ENCODE measurements around the gene HDAC4. TPM values are rescaled to one million over a fixed set of nuclear protein-coding genes. Genes with fewer than 3 reads are reported as not detected.
A peak's percentile ranks its signal among the peaks of the same experiment; 100 is the strongest.

Gene HDAC4
- total RNA-seq, 1 donor from 2014 or later: 30.7 TPM

DNA sequence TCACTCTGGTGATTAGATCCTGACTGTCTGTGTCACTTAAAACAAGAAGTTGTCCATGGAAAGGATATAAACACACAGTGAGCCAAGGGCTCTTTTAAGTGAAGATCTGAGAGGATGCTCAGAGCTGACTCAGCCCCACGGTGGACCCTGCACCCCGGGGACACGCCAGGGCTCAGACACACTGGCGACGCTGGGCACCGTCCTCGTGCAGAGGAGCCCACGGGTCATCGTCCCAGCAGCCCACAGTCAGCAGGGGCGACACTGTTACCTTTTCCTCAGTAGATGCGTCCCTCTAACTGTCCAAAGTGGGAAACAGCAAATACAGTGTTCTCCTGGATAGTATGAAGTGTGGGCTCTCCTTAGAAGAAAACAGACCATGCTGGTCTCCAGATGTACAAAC is 225.6 kb downstream of the HDAC4 start:
- no peak for DNase-seq (ENCODE audit: missing footprints)
- ATAC-seq: no peak
- intact Hi-C loops (cut with DNase I): no loop called here

DNA sequence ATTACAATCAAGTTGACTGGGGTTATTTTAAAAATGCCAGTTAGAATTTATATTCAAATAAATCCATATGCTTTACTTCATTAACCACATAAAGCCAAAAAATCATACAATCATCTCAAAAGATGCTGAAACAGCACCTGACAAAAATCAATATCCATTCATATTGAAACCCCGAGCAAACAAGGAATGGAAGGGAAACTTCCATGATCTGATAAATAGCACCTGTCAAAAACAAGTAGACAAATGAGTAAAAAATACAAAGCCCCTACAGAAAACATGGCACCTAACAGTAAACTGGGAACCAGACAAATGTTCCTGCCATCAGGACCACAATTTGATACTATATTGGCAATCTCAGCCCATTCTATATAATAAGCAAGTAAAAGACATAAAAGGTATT is 227.5 kb downstream of the HDAC4 start:
- no peak for DNase-seq (ENCODE audit: missing footprints)
- intact Hi-C loops (cut with DNase I): no loop called here
- ATAC-seq: no peak

DNA sequence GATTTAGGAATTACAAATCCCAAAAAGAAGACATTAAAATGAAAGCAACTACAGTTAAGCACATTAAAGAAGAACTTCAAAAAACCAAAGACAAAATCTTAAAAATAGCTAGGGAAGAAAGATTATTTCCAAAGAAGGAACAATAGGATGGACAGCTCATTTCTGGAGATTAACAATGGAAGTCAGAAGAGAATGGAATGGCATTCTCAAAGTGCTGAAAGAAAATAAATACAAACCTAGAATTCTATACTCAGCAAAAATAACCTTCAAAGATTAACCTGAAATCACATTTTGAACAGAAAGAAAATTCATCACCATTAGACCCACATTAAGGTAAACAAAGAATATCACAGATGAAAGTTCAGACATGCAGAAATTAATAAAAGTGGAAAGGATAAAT is 229.2 kb downstream of the HDAC4 start:
- DNase-seq (ENCODE audit: missing footprints) (no peak), ATAC-seq (no peak)
- intact Hi-C loops (cut with DNase I): no loop called here

DNA sequence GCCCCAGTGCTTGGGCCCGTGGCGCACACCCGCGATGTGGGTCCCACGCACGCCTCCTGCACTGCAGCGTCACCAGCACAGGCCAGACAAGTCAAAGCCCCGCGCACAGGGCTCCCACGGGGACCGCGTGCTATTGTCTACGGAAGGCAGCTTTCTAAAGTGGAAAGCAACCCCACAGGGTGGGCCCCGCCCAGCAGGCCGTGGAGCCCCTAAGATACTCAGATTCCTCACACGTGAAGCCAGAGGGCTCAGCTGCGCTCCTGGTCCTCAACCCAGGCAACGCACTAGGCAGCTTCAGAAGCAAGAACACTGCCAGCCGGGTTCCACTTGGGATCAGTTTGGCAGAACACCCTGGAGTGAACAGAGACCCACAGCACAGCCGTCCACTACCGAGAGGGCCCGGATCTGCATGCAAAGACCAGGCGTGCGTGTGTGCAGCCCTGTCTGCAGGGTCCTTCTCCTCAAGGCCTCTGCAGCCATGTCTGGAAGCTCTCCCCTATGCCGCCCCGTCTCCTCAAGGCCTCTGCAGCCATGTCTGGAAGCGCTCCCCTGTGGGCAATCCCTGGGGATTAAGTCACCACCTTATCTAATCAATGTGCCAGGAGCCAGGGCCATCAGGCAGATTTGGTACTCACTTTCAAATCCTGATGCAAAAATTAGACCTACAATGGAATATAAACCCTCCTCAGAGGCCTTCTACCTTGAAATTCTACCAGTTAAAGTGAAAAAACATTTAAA is 231.3 kb downstream of the HDAC4 start:
- intact Hi-C loops (cut with DNase I): no loop called here
- no peak for DNase-seq (ENCODE audit: missing footprints)
- peak; percentile 31 for ATAC-seq

DNA sequence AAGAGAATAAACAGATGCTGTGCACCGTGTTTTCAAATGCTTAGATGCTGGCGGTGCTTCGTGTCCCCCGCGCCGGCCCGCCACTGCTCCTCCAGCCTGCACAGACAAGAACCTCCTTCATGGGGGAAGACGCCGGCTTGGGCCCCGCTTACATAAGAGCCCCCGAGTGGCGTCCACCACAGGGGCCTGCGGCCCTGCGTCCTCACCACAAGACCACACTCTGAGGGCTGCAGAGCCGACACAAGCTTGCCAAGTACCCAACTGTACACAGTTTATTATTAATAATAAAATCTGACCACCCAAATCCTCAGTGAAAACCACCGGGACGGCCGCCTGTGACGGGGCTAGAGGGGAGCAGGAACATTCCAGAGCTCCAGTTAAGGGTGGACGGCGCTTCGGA is 232.2 kb downstream of the HDAC4 start:
- DNase-seq (ENCODE audit: missing footprints): no peak
- no peak for ATAC-seq
- intact Hi-C loops (cut with DNase I): no loop called here

DNA sequence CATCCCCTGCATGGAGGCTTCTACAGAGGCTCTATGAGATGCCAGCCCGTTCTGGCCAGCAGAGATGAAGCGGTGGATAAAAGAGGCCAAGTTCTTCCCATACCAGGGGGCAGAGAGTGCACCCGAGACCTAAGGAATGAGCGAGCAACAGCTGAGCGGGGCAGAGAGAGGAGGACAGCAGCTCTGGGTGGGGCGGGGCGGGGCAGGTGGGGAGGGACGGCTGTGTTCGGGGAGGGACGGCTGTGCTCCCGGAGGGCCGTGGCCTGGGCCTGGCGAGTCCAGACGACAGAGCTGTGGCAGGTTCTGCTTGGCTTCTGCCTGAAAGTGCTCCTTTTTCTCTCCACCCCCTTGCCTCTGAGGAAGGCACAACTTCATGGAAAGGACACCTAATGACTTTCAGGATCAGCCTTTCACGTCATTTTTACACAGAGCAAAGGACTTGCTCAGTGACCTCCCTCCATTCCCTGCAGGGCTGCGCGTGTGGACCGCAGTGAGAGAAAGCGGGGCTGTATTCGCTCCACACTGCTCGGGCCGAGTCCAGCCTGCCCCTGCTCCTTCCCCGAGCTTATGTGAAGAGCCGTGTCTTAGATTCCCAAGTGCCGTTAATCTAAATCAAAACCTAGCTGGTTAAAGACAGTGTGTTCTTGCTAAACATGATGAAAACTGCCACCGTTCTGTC is 232.9 kb downstream of the HDAC4 start:
- DNase-seq (ENCODE audit: missing footprints): no peak
- ATAC-seq: no peak
- intact Hi-C loops (cut with DNase I): no loop called here

DNA sequence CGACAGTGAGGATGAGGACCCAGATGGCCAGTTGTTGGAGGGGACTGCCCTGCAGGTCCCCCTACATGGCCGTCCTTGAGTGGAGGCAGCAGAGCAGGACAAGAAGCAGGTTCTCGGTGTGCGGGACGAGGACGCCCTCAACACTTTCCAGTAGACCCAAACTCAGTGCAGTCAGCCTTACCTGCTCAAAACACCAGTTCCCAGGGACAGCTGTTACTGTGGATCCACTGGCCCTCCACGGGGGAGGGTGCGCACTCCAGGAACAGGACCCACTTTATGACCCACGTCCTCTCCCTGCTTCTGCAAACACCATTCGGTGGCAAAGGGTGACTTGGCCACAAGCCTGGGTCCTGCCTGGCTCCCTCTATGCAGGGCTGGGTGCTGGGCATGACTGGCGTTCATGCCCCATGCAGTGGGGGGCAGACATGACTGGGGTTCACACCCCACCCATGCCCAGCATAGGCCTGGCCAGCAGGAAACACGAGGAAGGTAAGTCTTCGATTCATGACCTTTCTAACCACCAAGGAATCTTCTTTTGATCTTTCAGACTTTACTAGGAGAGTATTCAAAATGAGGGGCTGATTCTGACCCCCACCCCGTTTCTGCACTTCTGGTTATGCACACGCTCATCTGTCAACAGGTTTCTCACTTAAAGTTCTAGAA is 233.7 kb downstream of the HDAC4 start:
- DNase-seq (ENCODE audit: missing footprints) (no peak), ATAC-seq (no peak)
- intact Hi-C loops (cut with DNase I): no loop called here

DNA sequence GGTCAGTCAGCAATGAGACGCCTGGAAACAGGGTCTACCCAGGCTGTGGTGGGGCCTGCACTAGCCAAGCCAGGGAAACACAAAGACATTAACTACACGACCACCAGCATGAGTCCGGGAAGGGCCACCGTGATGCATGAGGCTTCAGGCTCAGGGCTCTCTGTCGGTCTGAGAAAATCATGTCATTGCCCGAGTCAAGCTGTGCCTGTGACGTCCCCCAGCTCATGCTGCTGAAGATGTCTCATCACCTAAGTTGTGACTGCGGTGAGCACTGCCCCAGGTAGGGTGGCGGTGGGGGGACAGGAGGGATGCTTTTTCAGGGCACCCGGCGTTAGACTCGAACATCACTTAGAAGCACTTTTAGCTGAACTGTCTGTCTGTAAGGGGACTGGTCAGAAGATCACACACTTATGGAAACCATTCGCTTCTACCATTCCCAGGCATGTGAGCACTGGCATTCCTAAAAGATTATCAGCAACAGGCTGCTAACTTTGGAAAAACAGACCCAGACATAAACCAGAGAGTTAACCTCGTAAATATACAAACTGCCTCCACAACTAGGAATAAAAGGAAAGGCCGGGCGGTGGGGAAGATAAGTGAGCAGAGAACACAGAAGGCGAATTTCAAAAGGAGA is 234.5 kb downstream of the HDAC4 start:
- intact Hi-C loops (cut with DNase I): no loop called here
- no peak for ATAC-seq

DNA sequence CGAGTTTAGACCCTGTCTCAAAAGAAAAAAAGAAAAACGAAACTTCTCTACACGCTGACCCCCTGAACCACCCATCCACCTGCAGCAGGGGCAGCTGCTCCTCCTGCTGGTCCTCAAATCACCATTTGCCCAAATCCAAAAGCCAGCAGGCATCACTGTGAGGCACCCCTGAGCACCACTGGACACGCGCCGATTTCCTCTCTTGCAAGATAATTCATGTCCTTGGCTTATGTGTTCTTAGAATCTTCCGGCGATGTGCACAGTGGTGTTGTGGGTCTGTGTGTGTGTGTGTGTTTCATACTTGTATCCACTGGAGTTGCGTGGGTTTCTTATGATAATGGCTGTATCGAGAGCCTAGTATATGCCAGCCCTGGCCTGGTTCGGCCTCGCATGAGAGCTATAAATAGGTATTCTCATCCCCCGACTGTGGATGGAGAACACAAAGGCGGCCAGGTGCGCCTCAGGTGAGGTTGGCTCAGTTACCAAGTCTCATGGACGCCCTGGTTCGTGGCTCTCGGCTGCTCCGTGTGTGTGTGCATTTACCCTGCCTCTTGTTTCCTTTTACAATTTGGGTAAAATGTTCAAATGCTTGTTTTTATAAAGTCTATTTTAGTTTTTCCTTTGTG is 235.5 kb downstream of the HDAC4 start:
- DNase-seq (ENCODE audit: missing footprints): no peak
- intact Hi-C loops (cut with DNase I): no loop called here
- no peak for ATAC-seq

More for the DNA sequence above, 234.5 kb downstream of the HDAC4 start:
- DNase-seq (ENCODE audit: missing footprints): no peak

DNA sequence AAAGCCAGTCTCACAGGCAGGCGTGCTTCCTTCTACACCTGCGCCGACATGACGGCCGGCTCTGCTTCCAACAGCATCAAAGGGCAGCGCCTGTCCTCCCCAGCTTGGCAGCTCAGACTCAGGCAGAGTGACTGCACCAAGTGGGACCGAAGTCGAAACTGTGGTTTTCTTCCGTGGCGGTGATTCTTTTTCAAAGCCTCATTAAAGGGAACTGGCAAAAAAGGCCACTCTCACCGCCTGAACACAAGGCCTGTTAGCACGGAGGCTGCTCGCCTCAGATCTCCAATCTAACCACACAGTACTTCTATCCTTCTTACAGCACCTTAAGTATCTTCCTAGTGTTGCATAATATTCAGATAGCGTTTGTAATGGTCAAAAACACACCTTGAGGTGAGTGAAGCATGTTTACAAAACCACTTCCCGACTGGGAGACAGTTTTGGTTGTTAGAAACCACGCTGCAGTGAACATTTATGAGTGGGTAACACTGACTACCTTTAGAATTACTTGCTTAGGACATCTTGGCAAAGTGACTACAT is 236.4 kb downstream of the HDAC4 start:
- ATAC-seq: no peak
- intact Hi-C loops (cut with DNase I): no loop called here
- DNase-seq (ENCODE audit: missing footprints): no peak

DNA sequence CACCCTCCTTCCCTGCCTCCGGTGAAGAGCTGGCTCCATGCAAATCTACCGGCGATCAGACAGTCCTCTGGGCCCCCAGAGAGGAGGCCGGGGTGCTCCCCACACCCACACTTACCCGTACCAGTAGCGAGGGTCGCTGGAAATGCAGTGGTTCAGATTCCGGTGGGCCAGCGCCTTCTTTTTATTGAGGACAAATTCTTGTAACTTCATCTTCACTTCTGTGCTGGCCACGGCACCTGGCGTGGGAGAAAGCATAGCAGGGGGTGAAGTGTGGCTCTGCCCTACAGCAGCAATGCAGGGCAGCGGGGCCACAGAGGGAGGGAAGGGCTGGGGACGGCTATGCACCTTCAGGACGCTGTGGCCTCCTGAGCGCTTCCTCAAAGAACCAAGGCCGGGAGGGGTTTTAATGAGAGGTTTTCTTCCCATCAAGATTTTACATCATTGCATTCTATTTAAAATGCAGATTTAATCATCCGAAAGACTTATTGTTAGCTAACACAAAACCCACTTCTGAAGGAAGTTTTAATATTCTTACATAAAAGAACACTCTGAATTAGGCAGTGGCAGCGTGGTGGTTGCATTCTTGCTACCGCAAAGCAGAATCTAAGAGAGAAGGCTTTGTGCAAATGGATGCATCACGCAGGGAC is 237.0 kb downstream of the HDAC4 start:
- ATAC-seq (no peak), DNase-seq (ENCODE audit: missing footprints) (no peak)
- intact Hi-C loops (cut with DNase I): no loop called here

DNA sequence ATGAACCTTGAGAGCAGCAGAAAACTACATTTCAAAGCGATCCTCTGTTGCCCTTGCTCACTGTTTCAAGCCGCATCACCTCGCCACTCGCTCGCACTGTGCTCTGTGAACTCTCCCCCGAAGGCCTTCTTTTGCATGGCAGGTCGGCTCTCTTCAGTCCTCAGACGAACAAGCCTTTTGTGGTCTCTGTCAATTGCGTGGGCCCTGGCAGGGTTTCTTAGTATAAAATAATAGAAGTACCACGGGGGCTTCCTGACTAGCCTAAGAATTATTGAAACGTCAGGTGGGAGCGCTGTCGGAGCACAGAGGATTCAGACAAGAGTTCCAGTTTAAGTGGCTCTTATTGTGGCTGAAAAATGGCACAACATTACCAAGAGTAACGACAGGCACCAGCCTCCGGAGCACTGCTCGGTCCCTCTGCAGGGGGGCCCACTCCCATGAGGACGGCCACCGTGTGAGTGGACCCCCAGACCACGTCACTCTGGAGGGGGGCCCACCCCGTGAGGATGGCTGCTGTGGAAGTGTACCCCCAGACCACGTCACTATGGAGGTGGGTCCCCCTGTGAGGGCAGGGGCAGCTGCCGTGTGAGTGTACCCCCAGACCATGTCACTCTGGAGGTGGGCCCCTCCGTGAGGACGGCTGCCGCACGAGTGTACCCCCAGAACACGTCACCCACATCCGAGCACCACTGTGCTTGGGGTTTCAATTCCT is 237.7 kb downstream of the HDAC4 start:
- DNase-seq (ENCODE audit: missing footprints) (no peak), ATAC-seq (no peak)
- intact Hi-C loops (cut with DNase I): no loop called here

DNA sequence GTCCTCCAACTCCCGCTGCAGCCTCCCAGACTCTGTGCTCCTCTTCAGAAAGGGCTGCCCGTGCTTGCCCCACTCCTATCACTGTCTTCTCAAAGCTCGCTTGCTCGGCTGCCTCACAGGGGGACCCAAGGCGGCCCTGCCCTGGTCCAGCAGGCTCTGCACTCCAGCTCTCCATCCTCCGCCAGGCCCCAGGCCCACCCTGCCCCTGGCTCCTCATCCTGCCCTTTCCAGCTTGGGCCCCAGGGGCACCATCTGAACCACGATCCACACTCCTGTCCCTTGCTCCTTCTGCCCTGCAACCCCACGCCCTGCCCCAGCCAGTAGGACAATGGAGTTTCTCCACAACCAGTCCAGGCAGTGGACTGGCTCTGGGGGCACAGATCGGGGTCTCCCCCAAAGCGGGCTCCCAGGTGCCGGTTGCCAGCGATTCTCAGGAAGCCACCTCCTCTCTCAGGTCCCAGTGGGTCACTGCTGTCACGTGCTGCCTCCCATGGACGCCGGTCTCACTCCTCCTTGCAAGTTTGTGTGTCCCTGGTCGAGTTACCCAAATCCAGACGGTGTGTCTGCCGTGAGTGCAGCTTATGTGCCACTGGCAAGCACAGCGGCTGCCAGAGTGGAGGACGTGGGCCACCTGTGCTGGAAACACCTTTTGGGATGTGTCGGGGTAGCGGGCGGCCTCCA is 238.5 kb downstream of the HDAC4 start:
- intact Hi-C loops (cut with DNase I): no loop called here
- ATAC-seq (no peak), DNase-seq (ENCODE audit: missing footprints) (no peak)

DNA sequence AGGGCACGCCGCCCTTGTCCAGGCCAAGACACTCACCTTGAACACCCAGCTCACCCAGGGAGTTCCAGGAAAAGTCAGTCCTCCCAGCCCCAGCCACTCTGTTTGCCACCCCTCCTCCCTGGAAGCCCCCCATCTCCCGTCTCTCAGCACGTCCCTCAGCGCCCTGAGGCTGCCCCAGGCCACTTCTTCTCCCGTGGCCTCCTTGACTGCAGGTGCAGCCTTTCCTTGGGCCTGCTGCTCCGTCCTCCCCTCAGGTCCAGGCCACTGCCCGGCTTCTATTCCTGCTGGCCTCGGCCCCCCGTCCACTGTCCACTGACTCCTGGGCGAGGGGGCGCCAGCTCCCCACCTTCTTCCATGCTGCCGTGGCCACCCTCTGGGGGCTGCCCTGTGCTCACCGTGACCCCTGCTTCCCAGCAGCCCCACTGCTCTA is 239.1 kb downstream of the HDAC4 start:
- no peak for DNase-seq (ENCODE audit: missing footprints)
- no peak for ATAC-seq

DNA sequence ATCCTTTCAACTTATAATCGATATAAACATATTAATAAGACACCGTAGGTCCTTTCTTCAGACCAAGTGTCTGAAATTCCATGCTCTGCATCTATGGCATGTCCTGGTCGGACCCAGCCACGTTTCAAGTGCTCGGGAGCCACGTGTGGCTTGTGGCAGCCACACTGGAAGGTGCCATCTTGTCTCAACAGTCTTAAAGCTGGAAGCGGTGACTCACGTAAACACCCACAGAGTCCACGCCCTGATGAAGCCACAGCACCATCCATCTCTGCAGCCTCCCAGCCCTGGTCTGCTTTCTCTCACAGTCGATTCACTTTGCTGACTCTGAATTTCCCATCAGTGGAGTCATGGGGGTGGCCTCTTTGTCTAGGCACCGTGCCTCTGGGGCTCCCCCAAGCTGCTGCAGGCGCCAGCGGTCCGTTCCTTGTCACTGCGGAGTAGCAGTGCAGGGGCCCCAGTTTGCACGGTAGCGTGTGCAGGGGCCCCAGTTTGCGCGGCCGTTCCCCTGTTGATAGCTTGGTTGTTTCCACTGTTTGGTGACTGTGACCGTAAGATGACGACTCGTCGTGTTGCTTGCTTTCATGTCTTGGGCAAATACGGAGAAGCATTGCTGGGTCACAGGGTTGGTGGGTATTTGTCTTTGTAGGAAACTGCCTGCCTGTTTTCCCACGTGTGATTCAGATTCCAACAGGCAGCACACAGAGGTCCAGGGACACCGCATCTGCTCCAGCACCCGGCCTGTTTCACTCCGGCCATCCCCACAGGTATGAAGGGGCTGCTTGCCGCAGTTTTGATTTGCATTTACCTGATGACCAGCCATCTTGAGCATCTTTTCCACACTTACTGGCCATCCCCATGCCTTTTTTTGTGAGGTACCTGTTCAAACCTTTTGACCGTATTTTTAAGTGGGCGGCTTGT is 240.3 kb downstream of the HDAC4 start:
- no peak for ATAC-seq
- DNase-seq (ENCODE audit: missing footprints): no peak
- intact Hi-C loops (cut with DNase I): no loop called here

More for the DNA sequence above, 239.1 kb downstream of the HDAC4 start:
- intact Hi-C loops (cut with DNase I): no loop called here

DNA sequence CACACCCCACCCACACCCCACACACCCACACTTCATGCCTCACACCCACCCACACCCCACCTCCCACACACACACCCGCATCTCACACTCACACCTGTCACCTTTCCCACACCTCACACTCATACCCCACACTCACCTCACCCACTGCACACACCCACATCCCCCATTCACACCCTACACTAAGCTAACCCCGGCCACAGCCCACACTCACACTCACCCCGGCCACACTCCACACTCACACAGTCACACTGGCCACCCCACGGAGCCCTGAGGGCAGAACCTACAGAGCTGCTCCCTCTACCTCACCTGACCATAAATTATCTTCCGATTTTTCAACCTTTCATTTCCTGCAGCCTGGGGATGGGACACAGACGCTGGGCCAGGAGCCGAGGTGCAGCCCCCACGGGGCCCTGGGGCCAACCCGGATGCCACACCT is 241.3 kb downstream of the HDAC4 start:
- intact Hi-C loops (cut with DNase I): no loop called here
- no peak for DNase-seq (ENCODE audit: missing footprints)
- ATAC-seq: no peak
